ENCODE measurements around the gene ITPKB.
A peak's percentile ranks its signal among the peaks of the same experiment; 100 is the strongest.
"Not testable (repeated sequence)": the region's sequence is repeated elsewhere in the genome, so short reads cannot be mapped to it uniquely, and the experiment has no call there.

The ITPKB gene

GRCh38 chr1:226617109-226617508 lies 122.0 kb downstream of the ITPKB start:
- FAIRE-seq (no peak), DNase-seq (ENCODE audit: insufficient read length, low spot score) (no peak)
- no peak for TF ChIP-seq POLR2AphosphoS5 (IDR thresholded peaks at IDR 0.05; ENCODE audit: low read depth, low read length)
- TF ChIP-seq SPI1 (IDR thresholded peaks at IDR 0.05; ENCODE audit: low read depth, low read length): no peak
- TF ChIP-seq TAF1 (IDR thresholded peaks at IDR 0.05; ENCODE audit: low read depth, low read length): no peak
- TF ChIP-seq POLR2A (IDR thresholded peaks at IDR 0.05; ENCODE audit: low read depth, low read length): no peak
- no peak for TF ChIP-seq PAX5 (IDR thresholded peaks at IDR 0.05; ENCODE audit: insufficient read depth, low read length, severe bottlenecking)

- no peak for TF ChIP-seq POLR2AphosphoS5 (IDR thresholded peaks at IDR 0.05; ENCODE audit: low read depth, low read length)
- TF ChIP-seq POU2F2 (IDR thresholded peaks at IDR 0.05; ENCODE audit: low read depth, low read length): no peak
- no peak for TF ChIP-seq SPI1 (IDR thresholded peaks at IDR 0.05; ENCODE audit: low read depth, low read length)
- TF ChIP-seq POLR2A (IDR thresholded peaks at IDR 0.05; ENCODE audit: low read depth, low read length): no peak
- no peak for TF ChIP-seq TAF1 (IDR thresholded peaks at IDR 0.05; ENCODE audit: low read depth, low read length)
- no peak for TF ChIP-seq PAX5 (IDR thresholded peaks at IDR 0.05; ENCODE audit: insufficient read depth, low read length, severe bottlenecking)
- no peak for FAIRE-seq
- DNase-seq (ENCODE audit: insufficient read length, low spot score): no peak
Measured at GRCh38 chr1:226616636-226617035, 122.4 kb downstream of the ITPKB start.

- FAIRE-seq (no peak), DNase-seq (ENCODE audit: insufficient read length, low spot score) (no peak)
- TF ChIP-seq SPI1 (IDR thresholded peaks at IDR 0.05; ENCODE audit: low read depth, low read length): no peak
Measured at GRCh38 chr1:226615876-226616275, 123.2 kb downstream of the ITPKB start.

GRCh38 chr1:226611980-226612379 lies 127.1 kb downstream of the ITPKB start:
- not testable (repeated sequence) for FAIRE-seq; DNase-seq (ENCODE audit: insufficient read length, low spot score)

GRCh38 chr1:226611301-226611700 lies 127.8 kb downstream of the ITPKB start:
- no peak for TF ChIP-seq SPI1 (IDR thresholded peaks at IDR 0.05; ENCODE audit: low read depth, low read length)
- TF ChIP-seq PAX5 (IDR thresholded peaks at IDR 0.05; ENCODE audit: insufficient read depth, low read length, severe bottlenecking): no peak
- TF ChIP-seq POLR2AphosphoS5 (IDR thresholded peaks at IDR 0.05; ENCODE audit: low read depth, low read length): no peak
- TF ChIP-seq POLR2A (IDR thresholded peaks at IDR 0.05; ENCODE audit: low read depth, low read length): no peak
- no peak for TF ChIP-seq TAF1 (IDR thresholded peaks at IDR 0.05; ENCODE audit: low read depth, low read length)
- TF ChIP-seq POU2F2 (IDR thresholded peaks at IDR 0.05; ENCODE audit: low read depth, low read length): no peak
- no peak for FAIRE-seq
- no peak for DNase-seq (ENCODE audit: insufficient read length, low spot score)

GRCh38 chr1:226610671-226611070 lies 128.4 kb downstream of the ITPKB start:
- no peak for FAIRE-seq
- DNase-seq (ENCODE audit: insufficient read length, low spot score): no peak
- TF ChIP-seq PAX5 (IDR thresholded peaks at IDR 0.05; ENCODE audit: insufficient read depth, low read length, severe bottlenecking) (no peak), POLR2AphosphoS5 (IDR thresholded peaks at IDR 0.05; ENCODE audit: low read depth, low read length) (no peak), POLR2A (IDR thresholded peaks at IDR 0.05; ENCODE audit: low read depth, low read length) (no peak), TAF1 (IDR thresholded peaks at IDR 0.05; ENCODE audit: low read depth, low read length) (no peak), POU2F2 (IDR thresholded peaks at IDR 0.05; ENCODE audit: low read depth, low read length) (no peak), SPI1 (IDR thresholded peaks at IDR 0.05; ENCODE audit: low read depth, low read length) (no peak)

- FAIRE-seq (no peak), DNase-seq (ENCODE audit: insufficient read length, low spot score) (no peak)
- TF ChIP-seq TAF1 (IDR thresholded peaks at IDR 0.05; ENCODE audit: low read depth, low read length): no peak
- no peak for TF ChIP-seq POLR2AphosphoS5 (IDR thresholded peaks at IDR 0.05; ENCODE audit: low read depth, low read length)
- no peak for TF ChIP-seq SPI1 (IDR thresholded peaks at IDR 0.05; ENCODE audit: low read depth, low read length)
- no peak for TF ChIP-seq POLR2A (IDR thresholded peaks at IDR 0.05; ENCODE audit: low read depth, low read length)
- TF ChIP-seq PAX5 (IDR thresholded peaks at IDR 0.05; ENCODE audit: insufficient read depth, low read length, severe bottlenecking): no peak
- TF ChIP-seq POU2F2 (IDR thresholded peaks at IDR 0.05; ENCODE audit: low read depth, low read length): no peak
Measured at GRCh38 chr1:226609836-226610455, 129.1 kb downstream of the ITPKB start.

- FAIRE-seq: no peak
- no peak for TF ChIP-seq SPI1 (IDR thresholded peaks at IDR 0.05; ENCODE audit: low read depth, low read length)
- TF ChIP-seq TAF1 (IDR thresholded peaks at IDR 0.05; ENCODE audit: low read depth, low read length): no peak
- TF ChIP-seq POLR2A (IDR thresholded peaks at IDR 0.05; ENCODE audit: low read depth, low read length): no peak
- no peak for TF ChIP-seq POLR2AphosphoS5 (IDR thresholded peaks at IDR 0.05; ENCODE audit: low read depth, low read length)
- no peak for TF ChIP-seq PAX5 (IDR thresholded peaks at IDR 0.05; ENCODE audit: insufficient read depth, low read length, severe bottlenecking)
- TF ChIP-seq POU2F2 (IDR thresholded peaks at IDR 0.05; ENCODE audit: low read depth, low read length): no peak
- peak; percentile 80 for DNase-seq (ENCODE audit: insufficient read length, low spot score)
Measured at GRCh38 chr1:226608699-226609505, 130.2 kb downstream of the ITPKB start.

GRCh38 chr1:226607821-226608220 lies 131.3 kb downstream of the ITPKB start:
- DNase-seq (ENCODE audit: insufficient read length, low spot score) (no peak), FAIRE-seq (no peak)
- TF ChIP-seq TAF1 (IDR thresholded peaks at IDR 0.05; ENCODE audit: low read depth, low read length): no peak
- no peak for TF ChIP-seq POLR2A (IDR thresholded peaks at IDR 0.05; ENCODE audit: low read depth, low read length)
- no peak for TF ChIP-seq POU2F2 (IDR thresholded peaks at IDR 0.05; ENCODE audit: low read depth, low read length)
- TF ChIP-seq SPI1 (IDR thresholded peaks at IDR 0.05; ENCODE audit: low read depth, low read length): no peak
- TF ChIP-seq POLR2AphosphoS5 (IDR thresholded peaks at IDR 0.05; ENCODE audit: low read depth, low read length): no peak
- TF ChIP-seq PAX5 (IDR thresholded peaks at IDR 0.05; ENCODE audit: insufficient read depth, low read length, severe bottlenecking): no peak

- DNase-seq (ENCODE audit: insufficient read length, low spot score) (no peak), FAIRE-seq (no peak)
- no peak for TF ChIP-seq POLR2AphosphoS5 (IDR thresholded peaks at IDR 0.05; ENCODE audit: low read depth, low read length)
- TF ChIP-seq PAX5 (IDR thresholded peaks at IDR 0.05; ENCODE audit: insufficient read depth, low read length, severe bottlenecking): no peak
- no peak for TF ChIP-seq SPI1 (IDR thresholded peaks at IDR 0.05; ENCODE audit: low read depth, low read length)
Measured at GRCh38 chr1:226607268-226607660, 131.8 kb downstream of the ITPKB start.

All from GM12891 (cell line).